Articular chondrocyte of knee joint (primary cell): ENCODE data around the gene FUOM. TPM values are rescaled to one million over a fixed set of nuclear protein-coding genes. Genes with fewer than 3 reads are reported as not detected.

ENCODE experiments used
- small RNA-seq: library from RNA; depleted of rRNA; stranded (forward); fragments of <200 nt; gene quantifications from one replicate; pipeline ENCODE3, GENCODE V24; 2012
- total RNA-seq: library from RNA; depleted of rRNA; stranded (reverse); fragments of >200 nt; gene quantifications from 2 replicates; pipeline ENCODE4 v1.2.3, GENCODE V29; 2012

FUOM gene, protein sequence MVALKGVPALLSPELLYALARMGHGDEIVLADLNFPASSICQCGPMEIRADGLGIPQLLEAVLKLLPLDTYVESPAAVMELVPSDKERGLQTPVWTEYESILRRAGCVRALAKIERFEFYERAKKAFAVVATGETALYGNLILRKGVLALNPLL
- total RNA-seq = 10.4 and 20.8 TPM in 2 replicates

DNA sequence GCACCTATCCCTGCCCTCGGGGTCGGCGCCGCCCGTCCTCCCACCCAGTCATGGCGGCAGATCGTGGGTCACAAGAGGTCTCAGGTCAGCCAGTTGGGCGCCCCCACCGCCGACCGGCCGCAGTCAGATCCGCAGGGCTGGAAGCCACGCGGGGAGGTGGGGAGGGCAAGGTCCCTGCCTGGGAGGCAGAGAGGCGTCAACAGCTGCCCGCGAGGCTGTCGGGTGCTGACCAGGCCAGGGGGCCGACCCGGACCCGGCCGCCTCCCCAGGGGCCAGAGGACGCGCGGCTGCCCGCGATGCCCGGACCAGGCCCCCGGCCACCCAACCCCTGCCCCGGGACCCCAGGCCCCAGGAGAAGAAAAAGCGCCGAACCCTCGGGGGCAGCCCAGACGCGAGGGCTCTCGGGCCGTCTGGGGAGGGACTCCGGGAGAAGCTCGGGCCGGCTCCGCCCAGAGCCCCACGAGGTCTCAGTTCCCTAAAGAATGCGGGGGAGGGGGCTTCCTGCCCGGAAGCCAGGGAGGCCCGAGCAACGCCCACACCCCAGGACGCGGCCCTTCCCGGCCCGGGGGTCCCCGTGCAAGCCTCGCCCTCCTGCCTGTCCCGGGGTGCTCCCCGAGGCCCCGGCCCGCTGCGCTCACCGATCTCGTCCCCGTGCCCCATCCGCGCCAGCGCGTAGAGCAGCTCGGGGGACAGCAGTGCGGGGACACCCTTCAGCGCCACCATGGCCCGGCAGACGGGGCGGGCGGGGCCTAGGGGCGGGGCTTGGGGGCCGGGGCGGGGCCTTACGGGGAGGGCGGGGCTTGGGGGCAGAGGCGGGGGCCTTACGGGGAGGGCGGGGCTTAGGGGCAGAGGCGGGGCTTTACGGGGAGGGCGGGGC is at the start of gene FUOM:
Gene FUOM (minus strand): TSS at position 735 of the 877 bp plus-strand sequence. CDS start 12 bp downstream, at position 723.

DNA sequence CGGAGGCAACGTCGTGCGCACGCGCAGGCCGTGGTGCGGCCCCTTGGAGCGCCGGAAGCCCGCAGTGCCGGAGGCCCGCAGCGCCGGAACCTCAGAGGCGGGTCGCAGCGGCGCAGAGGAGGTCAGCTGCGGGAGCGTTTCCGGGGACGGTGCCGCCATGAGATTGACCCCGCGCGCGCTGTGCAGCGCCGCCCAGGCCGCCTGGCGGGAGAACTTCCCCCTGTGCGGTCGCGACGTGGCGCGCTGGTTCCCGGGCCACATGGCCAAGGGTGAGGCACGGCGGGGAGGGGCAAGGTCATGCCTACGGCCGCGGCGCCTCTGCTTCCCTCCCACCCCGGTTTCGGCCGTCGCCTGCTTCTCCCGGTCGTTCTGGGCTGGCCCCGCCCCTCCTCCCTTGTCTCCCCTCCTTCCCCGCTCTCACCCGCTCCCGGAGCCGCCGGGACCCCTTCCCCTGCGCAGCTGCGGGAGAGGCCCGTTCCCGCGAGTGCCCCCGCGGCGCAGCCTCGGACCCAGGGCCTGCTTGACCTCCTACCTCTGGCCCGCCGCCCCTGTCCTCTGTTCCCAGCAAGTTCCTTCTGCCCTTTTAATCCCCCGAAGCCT is 36.3 kb upstream of the FUOM start, which contains the start of gene MTG1:
Gene MTG1 (plus strand): TSS at position 94 of the 600 bp plus-strand sequence. CDS start 64 bp downstream, at position 158.

DNA sequence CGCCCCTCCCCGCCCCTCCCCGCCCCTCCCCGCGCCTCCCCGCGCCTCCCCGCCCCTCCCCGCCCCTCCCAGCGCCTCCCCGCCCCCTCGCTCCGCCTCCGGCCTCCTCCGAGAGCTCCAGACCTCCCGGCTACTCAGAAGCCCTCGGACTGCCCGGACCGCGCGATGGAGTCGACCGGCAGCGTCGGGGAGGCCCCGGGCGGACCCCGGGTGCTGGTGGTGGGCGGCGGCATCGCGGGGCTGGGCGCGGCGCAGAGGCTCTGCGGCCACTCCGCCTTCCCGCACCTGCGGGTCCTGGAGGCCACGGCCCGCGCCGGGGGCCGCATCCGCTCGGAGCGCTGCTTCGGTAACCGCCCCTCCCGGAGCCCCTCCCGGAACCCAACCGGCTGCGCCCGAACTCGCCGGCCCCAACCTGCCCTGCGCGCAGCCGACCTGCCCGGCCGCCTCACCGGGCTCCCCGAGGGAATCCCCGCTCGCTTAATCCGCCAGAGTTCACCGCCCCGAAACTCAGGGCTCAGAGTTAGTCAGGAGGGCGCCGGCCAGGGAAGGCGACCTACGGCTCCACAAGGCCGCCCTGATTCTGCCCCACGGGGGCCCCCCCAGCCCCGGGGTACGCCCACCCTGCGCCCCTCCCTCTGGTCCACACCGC is 21.5 kb upstream of the FUOM start, which contains the start of gene PAOX:
Gene PAOX (plus strand): TSS at position 111 of the 649 bp plus-strand sequence. CDS start 55 bp downstream, at position 166.

DNA sequence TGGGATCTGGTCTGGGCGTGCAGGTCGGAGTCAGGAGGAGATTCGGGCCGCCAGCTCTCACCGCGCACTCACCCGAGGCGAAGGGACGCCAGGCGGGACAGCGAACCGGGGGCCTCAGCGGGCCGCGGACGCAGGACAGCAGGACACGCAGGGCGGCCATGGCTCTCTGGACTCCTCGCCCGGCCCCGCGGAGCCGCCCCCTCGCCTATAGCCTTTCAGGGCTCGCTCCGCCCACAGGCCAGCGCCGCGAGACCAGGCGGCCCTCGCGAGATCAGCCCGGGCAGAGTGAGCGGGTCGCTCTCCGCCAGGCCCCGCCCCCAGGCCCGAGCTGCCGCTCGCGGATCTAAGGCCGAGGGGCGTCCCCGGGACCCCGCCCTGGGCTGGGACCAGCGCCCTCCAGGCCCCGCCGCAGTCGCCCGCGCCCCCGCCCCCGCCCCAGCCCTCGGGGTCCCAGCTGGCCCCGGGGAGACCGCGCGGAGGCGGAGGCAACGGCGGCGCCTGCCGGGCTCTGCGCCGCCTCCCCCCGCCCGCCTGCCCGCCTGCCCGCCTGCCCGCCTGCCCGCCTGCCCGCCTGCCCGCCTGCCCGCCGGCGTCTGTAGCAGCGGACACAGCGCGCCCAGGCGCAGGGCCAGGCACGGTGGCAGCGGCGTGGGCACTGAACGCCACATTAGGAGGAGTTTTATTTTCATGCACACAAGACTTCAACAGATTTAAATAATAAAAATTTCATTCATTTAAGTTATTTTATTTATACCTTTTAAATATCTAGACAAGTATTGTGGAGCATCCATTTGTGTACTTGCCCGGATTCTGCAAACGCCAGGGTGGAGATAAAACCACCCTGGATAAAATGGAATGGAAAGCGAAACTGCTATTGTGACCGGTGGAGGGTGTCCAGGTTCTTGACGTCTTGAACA is 15.6 kb upstream of the FUOM start, which contains the start of gene ECHS1:
Gene ECHS1 (minus strand): TSS at position 181 of the 917 bp plus-strand sequence. CDS start 21 bp downstream, at position 160.

DNA sequence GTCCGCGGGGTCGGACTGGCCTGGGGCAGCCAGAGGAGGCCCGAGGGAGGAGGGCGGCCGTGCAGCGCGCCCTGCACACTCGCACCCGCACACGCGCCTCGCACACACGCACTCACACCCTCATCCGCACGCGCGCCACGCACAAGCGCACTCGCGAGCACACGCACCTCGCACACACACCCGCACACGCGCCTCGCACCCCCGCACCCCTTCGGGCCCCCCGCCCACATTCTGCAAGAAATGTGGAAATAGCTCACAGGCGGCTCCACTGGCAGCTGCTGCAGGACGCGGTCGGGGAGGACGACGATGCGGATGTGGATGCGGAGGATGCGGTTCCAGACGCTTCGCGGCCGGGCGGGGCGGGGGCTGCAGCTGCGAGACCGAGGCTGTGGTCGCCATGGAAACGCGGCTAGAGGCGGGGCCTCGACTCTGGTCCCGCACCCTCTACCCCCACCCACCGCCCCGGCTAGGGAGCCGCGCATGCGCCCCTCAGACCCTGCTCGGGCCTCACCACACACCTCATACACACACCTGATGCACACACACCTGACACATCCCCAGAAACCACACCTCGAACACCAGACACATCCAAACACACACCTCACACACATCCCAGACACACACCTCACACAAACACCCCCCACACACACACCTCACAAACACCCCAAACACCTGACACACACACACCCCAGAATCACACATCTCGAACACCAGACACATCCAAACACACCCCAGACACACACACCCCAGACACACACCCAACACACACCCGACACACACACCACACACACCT is 21.0 kb downstream of the FUOM start, which contains the start of gene CALY:
Gene CALY (minus strand): TSS at position 320 of the 793 bp plus-strand sequence. CDS start 7,907 bp downstream, outside the sequence.

DNA sequence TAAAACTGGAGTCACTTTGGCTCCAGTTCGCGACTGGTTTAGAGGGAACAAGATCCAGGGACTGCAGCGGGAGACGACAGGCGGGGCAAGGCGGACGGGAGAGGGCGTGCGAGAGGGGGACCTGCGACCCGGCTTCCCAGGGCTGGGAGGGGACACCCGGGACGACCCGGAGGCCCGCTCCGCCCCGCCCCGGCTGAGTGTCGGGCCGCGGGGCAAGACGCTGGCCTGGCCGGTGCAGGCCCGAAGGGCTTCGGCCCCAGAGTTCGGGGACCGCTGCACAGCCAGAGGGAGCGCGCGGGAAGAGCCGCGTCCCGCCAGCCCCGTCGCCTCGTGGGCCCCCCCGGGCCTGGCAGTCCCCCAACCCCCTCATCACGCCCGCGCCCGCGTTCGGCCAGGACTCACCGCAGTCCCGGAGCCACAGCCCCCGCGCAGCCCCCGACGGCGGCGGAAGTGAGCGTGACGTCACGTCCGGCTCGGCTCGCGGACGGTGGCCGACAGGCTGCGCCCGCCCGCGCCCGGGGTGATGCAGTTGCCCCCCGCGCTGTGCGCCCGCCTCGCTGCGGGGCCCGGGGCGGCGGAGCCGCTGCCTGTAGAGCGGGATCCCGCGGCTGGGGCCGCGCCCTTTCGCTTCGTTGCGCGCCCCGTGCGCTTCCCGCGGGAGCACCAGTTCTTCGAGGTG is 49.3 kb downstream of the FUOM start, which contains the start of the genes TUBGCP2 and ZNF511:
Gene TUBGCP2 (minus strand): TSS at position 452 of the 679 bp plus-strand sequence. CDS start 5,931 bp downstream, outside the sequence.
Gene ZNF511 (plus strand): TSS at position 494 of the 679 bp plus-strand sequence. CDS start 30 bp downstream, at position 524.

Small RNA genes within 50 kb of the gene (small RNA-seq; reads per million reads assigned to genes)
- gene AL360181.4 = not detected
- gene BANF1P2 = not detected
- gene MIR3944 = not detected

Other genes with a start within 250 kb of the FUOM start
- 0.54 and 0.65 TPM in 2 replicates for gene KNDC1, start 197.8 kb downstream of the FUOM start, total RNA-seq
- gene UTF1, start 127.8 kb downstream of the FUOM start, total RNA-seq = not detected in 2 replicates
- gene VENTX, start 120.2 kb downstream of the FUOM start, total RNA-seq = not detected in 2 replicates
- gene ADAM8, start 81.2 kb downstream of the FUOM start, total RNA-seq = 0.32 and 0.65 TPM in 2 replicates
- 51.0 and 62.5 TPM in 2 replicates for gene TUBGCP2, start 49.1 kb downstream of the FUOM start, total RNA-seq
- 21.1 and 23.0 TPM in 2 replicates for gene ZNF511, start 49.1 kb downstream of the FUOM start, total RNA-seq
- not detected in 2 replicates for gene CALY, start 21.1 kb downstream of the FUOM start, total RNA-seq
- not detected in 2 replicates for gene PRAP1, start 10.6 kb downstream of the FUOM start, total RNA-seq
- 51.8 and 52.0 TPM in 2 replicates for gene ECHS1, start 15.3 kb upstream of the FUOM start, total RNA-seq
- gene PAOX, start 21.2 kb upstream of the FUOM start, total RNA-seq = 4.2 and 4.4 TPM in 2 replicates
- gene MTG1, start 36.1 kb upstream of the FUOM start, total RNA-seq = 29.1 and 29.4 TPM in 2 replicates
- 0.11 and 0.13 TPM in 2 replicates for gene SPRN, start 66.6 kb upstream of the FUOM start, total RNA-seq
- 3.3 and 3.4 TPM in 2 replicates for gene SCART1, start 95.9 kb upstream of the FUOM start, total RNA-seq
- 1.6 TPM in 2 replicates for gene CYP2E1, start 169.3 kb upstream of the FUOM start, total RNA-seq
- gene SYCE1, start 207.6 kb upstream of the FUOM start, total RNA-seq = not detected in 2 replicates